Heart left ventricle (tissue), 13 donors: ENCODE measurements around the gene GRIP2.

ENCODE experiments used
- CTCF ChIP-seq, 12 donors: fragments of 200-600 bp; sonication (generic) in 4 of 12; IDR thresholded peaks; one replicate each; pipeline versions ENCODE4 v1.5.0 to v1.8.0; 2018 to 2022; ENCODE audit warnings: antibody characterized with exemption in 12 of 12, mild to moderate bottlenecking in 5 of 12
- POLR2A ChIP-seq, 2 donors: fragments of 450-650 bp; IDR thresholded peaks; one replicate each; pipeline ENCODE4 v1.6.1; 2017; ENCODE audit warnings: antibody characterized with exemption in 2 of 2, mild to moderate bottlenecking in 2 of 2, moderate library complexity in 2 of 2
- donor health status: ischemic (EF 13 %, LVEDD 7.1; RV severe dilation, severe dysfunction).
- donor health status: DM: no; HTN: yes; CAD: no.
- donor health status: DM: no; HTN: no; CAD: no.
- donor health status: ischemic (EF 25% LVEDD 6.9; RV normal size, moderate dysfunction).
- donor health status: ischemic (EF 25% LVEDD 5.7; RV mildly dilated, moderate dysfunction).
- donor health status: ischemic (EF 35%, LVEDD 5.7; RV mildly dilated, moderate dysfunction).
- donor health status: nonischemic (EF 11% LVEDD 7.7; RV severe dilation, severe dysfunction).
- donor health status: DM: yes; HTN: yes; CAD: no.
- donor health status: PGD.
- donor health status: ischemic (EF 29% LVEDD 5.4; RV normal size, mild dysfunction).
- donor health status: nonischemic (EF 23%, LVEDD 6.1; RV moderate dilation, normal function).

- TF ChIP-seq CTCF (IDR thresholded peaks at IDR 0.05) (no peak), POLR2A (IDR thresholded peaks at IDR 0.05) (no peak)
These were observed 64.5 kb downstream of the GRIP2 start for GRCh38 chr3:14475621-14476020.
